CD14-positive monocyte (primary cell): ENCODE data around the gene SDK1. TPM values are rescaled to one million over a fixed set of nuclear protein-coding genes. Genes with fewer than 3 reads are reported as not detected.

ENCODE experiments used
- DNase-seq, 3 donors: peaks; one replicate each; pipeline ENCODE4 v3.0.0-alpha.2; 2011 to 2022
- H2AFZ ChIP-seq: 2 replicates; pipeline ENCODE4 v1.6.0; 2012; ENCODE audit warnings: mild to moderate bottlenecking, low read depth, low read length, inconsistent platforms; ENCODE audit not compliant: insufficient read depth, poor library complexity, severe bottlenecking
- H3K27ac ChIP-seq, 2 donors: 1 replicate in 1 of 2; 2 replicates in 1 of 2; pipeline ENCODE4 v1.5.1; 2012 to 2013; ENCODE audit warnings: low read length in 2 of 2, control low read depth in 1 of 2, inconsistent platforms in 1 of 2, low read depth in 1 of 2, mild to moderate bottlenecking in 1 of 2
- H3K27me3 ChIP-seq, 2 donors: one replicate each; pipeline versions ENCODE4 v1.6.0 to v1.6.1; 2011 to 2013; ENCODE audit warnings: low read length in 2 of 2; ENCODE audit not compliant: control insufficient read depth in 2 of 2, insufficient read depth in 2 of 2
- H3K36me3 ChIP-seq, 2 donors: replicated peaks in 1 of 2; 1 replicate in 1 of 2; 2 replicates in 1 of 2; pipeline versions ENCODE4 v1.5.1 to v1.6.1; 2012 to 2013; ENCODE audit warnings: low read length in 2 of 2, control low read depth in 1 of 2, inconsistent platforms in 1 of 2, mild to moderate bottlenecking in 1 of 2; ENCODE audit not compliant: insufficient read depth in 2 of 2, control insufficient read depth in 1 of 2
- H3K4me1 ChIP-seq, 2 donors: 1 replicate in 1 of 2; 2 replicates in 1 of 2; pipeline versions ENCODE4 v1.5.1 to v1.6.1; 2012 to 2013; ENCODE audit warnings: low read length in 2 of 2, control low read depth in 1 of 2, inconsistent platforms in 1 of 2, mild to moderate bottlenecking in 1 of 2, moderate library complexity in 1 of 2; ENCODE audit not compliant: insufficient read depth in 2 of 2, control insufficient read depth in 1 of 2
- H3K4me2 ChIP-seq: replicated peaks from 2 replicates; pipeline ENCODE3; 2012; ENCODE audit warnings: low read length, moderate library complexity, mild to moderate bottlenecking; ENCODE audit not compliant: poor library complexity, severe bottlenecking; ENCODE audit errors: extremely low read depth
- H3K4me3 ChIP-seq, 3 experiments: fragments of 200-600 bp in 1 of 3; sonication (generic) in 1 of 3; replicated peaks in 1 of 3; 1 replicate in 2 of 3; 2 replicates in 1 of 3; pipeline ENCODE4 v1.5.1; 2011 to 2013; ENCODE audit warnings: low read length in 3 of 3, mild to moderate bottlenecking in 3 of 3, control low read depth in 2 of 3, low read depth in 2 of 3, inconsistent platforms in 1 of 3, moderate library complexity in 1 of 3
- H3K79me2 ChIP-seq: 2 replicates; pipeline ENCODE4 v1.6.0; 2012; ENCODE audit warnings: mild to moderate bottlenecking, control low read depth, inconsistent platforms, low read length, moderate library complexity; ENCODE audit not compliant: insufficient read depth
- H3K9ac ChIP-seq: 2 replicates; pipeline ENCODE4 v1.6.0; 2017; ENCODE audit warnings: low read length, mild to moderate bottlenecking; ENCODE audit not compliant: insufficient read depth, poor library complexity, severe bottlenecking
- H3K9me3 ChIP-seq, 2 donors: replicated peaks in 1 of 2; 1 replicate in 1 of 2; 2 replicates in 1 of 2; pipeline versions ENCODE4 v1.5.1 to v1.6.1; 2012 to 2013; ENCODE audit warnings: low read length in 2 of 2, control low read depth in 1 of 2; ENCODE audit not compliant: control insufficient read depth in 1 of 2, insufficient read depth in 1 of 2
- H4K20me1 ChIP-seq: 2 replicates; pipeline ENCODE4 v1.6.0; 2012; ENCODE audit warnings: mild to moderate bottlenecking, low read length, control low read depth, moderate library complexity; ENCODE audit not compliant: insufficient read depth
- H3K27ac Mint-ChIP-seq, 7 donors: one replicate each; pipeline ENCODE4 v1.8.0; 2020; ENCODE audit warnings: mild to moderate bottlenecking in 7 of 7, mixed read lengths in 7 of 7, moderate library complexity in 6 of 7, inconsistent platforms in 2 of 7
- H3K27me3 Mint-ChIP-seq, 3 donors: one replicate each; pipeline ENCODE4 v1.8.0; 2021 to 2022; ENCODE audit warnings: low read depth in 3 of 3, mild to moderate bottlenecking in 3 of 3, mixed read lengths in 3 of 3, moderate library complexity in 3 of 3, inconsistent platforms in 1 of 3
- H3K36me3 Mint-ChIP-seq, 2 donors: one replicate each; pipeline ENCODE4 v1.8.0; 2020; ENCODE audit warnings: mixed read lengths in 2 of 2, inconsistent platforms in 1 of 2, mild to moderate bottlenecking in 1 of 2
- H3K4me1 Mint-ChIP-seq: one replicate; pipeline ENCODE4 v1.8.0; 2020; ENCODE audit warnings: mild to moderate bottlenecking, mixed read lengths
- H3K4me3 Mint-ChIP-seq, 2 donors: one replicate each; pipeline ENCODE4 v1.8.0; 2020; ENCODE audit warnings: mild to moderate bottlenecking in 2 of 2, mixed read lengths in 2 of 2, moderate library complexity in 1 of 2
- H3K9me3 Mint-ChIP-seq, 7 donors: one replicate each; pipeline ENCODE4 v1.8.0; 2020 to 2022; ENCODE audit warnings: mixed read lengths in 7 of 7, mild to moderate bottlenecking in 6 of 7, moderate library complexity in 6 of 7, inconsistent platforms in 2 of 7
- WGBS: methylation state at CpG from one replicate; pipeline ENCODE4 v1.1.5; 2013; ENCODE audit warnings: missing lambda C conversion rate; ENCODE audit not compliant: insufficient coverage; 5-methylcytosine and 5-hydroxymethylcytosine counted together
- intact Hi-C, 2 donors: fragments of 100-400 bp; cut with micrococcal nuclease; formaldehyde crosslinking; loops; one replicate each; pipeline versions ENCODE4 v1.15.0 to v1.15.1; 2023
- polyA plus RNA-seq, 3 donors: library from polyadenylated mRNA; depleted of rRNA in 1 of 3; unstranded in 2 of 3; stranded (reverse) in 1 of 3; fragments of 300-500 nt in 2 of 3; fragments of >200 nt in 1 of 3; fragmentation: Illumina TruSeq in 2 of 3; gene quantifications; 1 replicate in 2 of 3; 2 replicates in 1 of 3; pipeline ENCODE4 v1.2.3, GENCODE V29; 2012 to 2021
- TF ChIP-seq, protein P1 (sequence below): fragments of 200-600 bp; IDR thresholded peaks from one replicate; pipeline ENCODE4 v1.8.0; 2022; ENCODE audit warnings: antibody characterized with exemption, mild to moderate bottlenecking

Gene SDK1
- polyA plus RNA-seq, 3 donors: 0.01 TPM; not detected in 2

DNA sequence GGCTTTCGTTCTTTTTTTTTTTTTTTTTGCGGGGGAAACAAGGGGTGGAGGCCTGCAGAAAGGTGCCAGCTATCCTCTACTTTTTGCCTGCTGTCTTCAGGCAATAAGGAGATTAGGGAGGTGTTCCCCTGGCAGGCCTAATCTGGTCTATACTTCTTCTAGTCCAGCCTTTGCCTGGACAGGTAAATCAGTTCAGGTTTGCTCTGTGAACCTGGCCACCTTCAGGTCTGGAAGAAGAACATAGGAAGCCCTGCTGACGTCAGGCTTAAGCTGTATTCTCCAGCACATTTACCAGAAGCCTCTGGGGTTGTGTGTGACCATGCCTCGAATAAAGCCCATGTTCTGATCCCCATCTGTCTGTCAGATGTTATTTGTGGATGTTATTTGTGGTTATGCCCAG is 115.4 kb downstream of the SDK1 start:
- no peaks in the 10 kb centered on the region for H3K4me1 Mint-ChIP-seq
- H3K9me3 Mint-ChIP-seq: peaks cover 0 to 4% (median under 1%) of the 10 kb centered on the region in 7 donors
- no peak overlapping the region for H3K27ac ChIP-seq
- H3K4me2 ChIP-seq: no peak overlapping the region
- H3K4me3 Mint-ChIP-seq: no peak overlapping the region
- no peak overlapping the region for H3K4me3 ChIP-seq
- H3K36me3 ChIP-seq: no peaks in the 10 kb centered on the region
- intact Hi-C loops: no loop called here
- WGBS: 92% methylated on average over 2 of the region's 4 CpGs
- peaks cover 3 to 6% (median 4%) of the 10 kb centered on the region in 3 donors for H3K27me3 Mint-ChIP-seq
- TF ChIP-seq, protein P1, sequence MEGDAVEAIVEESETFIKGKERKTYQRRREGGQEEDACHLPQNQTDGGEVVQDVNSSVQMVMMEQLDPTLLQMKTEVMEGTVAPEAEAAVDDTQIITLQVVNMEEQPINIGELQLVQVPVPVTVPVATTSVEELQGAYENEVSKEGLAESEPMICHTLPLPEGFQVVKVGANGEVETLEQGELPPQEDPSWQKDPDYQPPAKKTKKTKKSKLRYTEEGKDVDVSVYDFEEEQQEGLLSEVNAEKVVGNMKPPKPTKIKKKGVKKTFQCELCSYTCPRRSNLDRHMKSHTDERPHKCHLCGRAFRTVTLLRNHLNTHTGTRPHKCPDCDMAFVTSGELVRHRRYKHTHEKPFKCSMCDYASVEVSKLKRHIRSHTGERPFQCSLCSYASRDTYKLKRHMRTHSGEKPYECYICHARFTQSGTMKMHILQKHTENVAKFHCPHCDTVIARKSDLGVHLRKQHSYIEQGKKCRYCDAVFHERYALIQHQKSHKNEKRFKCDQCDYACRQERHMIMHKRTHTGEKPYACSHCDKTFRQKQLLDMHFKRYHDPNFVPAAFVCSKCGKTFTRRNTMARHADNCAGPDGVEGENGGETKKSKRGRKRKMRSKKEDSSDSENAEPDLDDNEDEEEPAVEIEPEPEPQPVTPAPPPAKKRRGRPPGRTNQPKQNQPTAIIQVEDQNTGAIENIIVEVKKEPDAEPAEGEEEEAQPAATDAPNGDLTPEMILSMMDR: no peak
- no peaks in the 10 kb centered on the region for H3K36me3 Mint-ChIP-seq
- no peak for DNase-seq
- H3K9ac ChIP-seq: no peak overlapping the region
- no peaks in the 10 kb centered on the region for H3K4me1 ChIP-seq
- H2AFZ ChIP-seq: no peak overlapping the region
- H3K27me3 ChIP-seq: no peaks in the 10 kb centered on the region
- H3K27ac Mint-ChIP-seq: no peak overlapping the region
- H3K9me3 ChIP-seq: no peaks in the 10 kb centered on the region
- H3K79me2 ChIP-seq: no peaks in the 10 kb centered on the region
- H4K20me1 ChIP-seq: no peaks in the 10 kb centered on the region

DNA sequence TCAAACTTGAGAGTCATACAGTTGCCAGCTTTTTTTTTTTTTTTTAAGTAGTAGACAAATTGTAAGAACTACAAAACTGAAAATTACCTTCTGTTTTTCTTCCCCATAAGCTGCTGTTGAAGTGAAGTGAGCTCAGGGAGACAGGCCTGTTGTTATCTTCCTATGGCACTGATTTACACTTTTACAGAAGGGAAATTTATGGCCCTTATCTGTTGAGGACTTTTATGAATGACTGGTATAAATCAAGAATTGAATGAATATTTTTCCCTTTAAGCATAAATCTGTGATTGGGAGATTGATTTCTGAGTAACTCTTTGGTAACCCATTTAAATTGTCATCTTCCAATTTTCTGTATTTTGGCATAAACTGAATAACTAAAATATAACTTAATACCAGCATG is 124.0 kb downstream of the SDK1 start:
- H3K4me1 ChIP-seq: no peaks in the 10 kb centered on the region
- H3K9me3 Mint-ChIP-seq: peaks cover 0 to 9% (median 3%) of the 10 kb centered on the region in 7 donors
- H3K27ac Mint-ChIP-seq: no peak overlapping the region
- no peaks in the 10 kb centered on the region for H3K36me3 Mint-ChIP-seq
- no peak for DNase-seq
- no peak overlapping the region for H3K9ac ChIP-seq
- no peak overlapping the region for H3K27ac ChIP-seq
- no peak overlapping the region for H3K4me3 ChIP-seq
- H3K27me3 ChIP-seq: no peaks in the 10 kb centered on the region
- no peaks in the 10 kb centered on the region for H3K36me3 ChIP-seq
- H3K9me3 ChIP-seq: peaks cover 0 to 3% of the 10 kb centered on the region in 2 donors
- no peaks in the 10 kb centered on the region for H3K79me2 ChIP-seq
- H3K4me3 Mint-ChIP-seq: no peak overlapping the region
- H3K4me1 Mint-ChIP-seq: no peaks in the 10 kb centered on the region
- H2AFZ ChIP-seq: no peak overlapping the region
- intact Hi-C loops: no loop called here
- TF ChIP-seq, protein P1: no peak
- H3K27me3 Mint-ChIP-seq: peaks cover 0 to 4% (median 3%) of the 10 kb centered on the region in 3 donors
- H3K4me2 ChIP-seq: no peak overlapping the region
- H4K20me1 ChIP-seq: no peaks in the 10 kb centered on the region
